Mesenchymal stem cell (in vitro differentiated cells and primary cell): ENCODE results near the gene CFTR.
"Not testable (repeated sequence)": the region's sequence is repeated elsewhere in the genome, so short reads cannot be mapped to it uniquely, and the experiment has no call there.

ENCODE experiments used
- DNase-seq: peaks from one replicate; pipeline ENCODE4 v3.0.0-alpha.2; 2013
- H2AFZ ChIP-seq: one replicate; pipeline ENCODE4 v1.6.1; 2013; ENCODE audit warnings: low read depth, mild to moderate bottlenecking, control low read depth, inconsistent platforms, low read length, moderate library complexity
- H2AK5ac ChIP-seq: 2 replicates; pipeline ENCODE4 v1.6.1; 2013; ENCODE audit warnings: low read length, moderate library complexity, mild to moderate bottlenecking, inconsistent platforms; ENCODE audit not compliant: severe bottlenecking
- H2BK120ac ChIP-seq: one replicate; pipeline ENCODE4 v1.6.1; 2013; ENCODE audit warnings: low read depth, mild to moderate bottlenecking, inconsistent platforms, low read length, moderate library complexity
- H2BK12ac ChIP-seq, 2 experiments: one replicate each; pipeline ENCODE4 v1.6.1; 2013; ENCODE audit warnings: inconsistent platforms in 2 of 2, low read length in 2 of 2, mild to moderate bottlenecking in 2 of 2, moderate library complexity in 2 of 2, control low read depth in 1 of 2
- H2BK15ac ChIP-seq: one replicate; pipeline ENCODE4 v1.6.1; 2013; ENCODE audit warnings: mild to moderate bottlenecking, low read depth, inconsistent platforms; ENCODE audit not compliant: poor library complexity, severe bottlenecking
- H2BK5ac ChIP-seq: 2 replicates; pipeline ENCODE4 v1.6.1; 2013; ENCODE audit warnings: low read depth, mild to moderate bottlenecking, low read length, control low read depth, inconsistent platforms; ENCODE audit not compliant: poor library complexity, severe bottlenecking
- H3K14ac ChIP-seq, 2 experiments: one replicate each; pipeline ENCODE4 v1.6.1; 2013; ENCODE audit warnings: inconsistent platforms in 2 of 2, low read length in 2 of 2, control low read depth in 1 of 2, mild to moderate bottlenecking in 1 of 2, moderate library complexity in 1 of 2
- H3K18ac ChIP-seq, 2 experiments: one replicate each; pipeline ENCODE4 v1.6.1; 2013; ENCODE audit warnings: inconsistent platforms in 2 of 2, low read length in 2 of 2, control low read depth in 1 of 2, low read depth in 1 of 2, mild to moderate bottlenecking in 1 of 2
- H3K23ac ChIP-seq, 2 experiments: one replicate each; pipeline ENCODE4 v1.6.1; 2013; ENCODE audit warnings: inconsistent platforms in 2 of 2, low read length in 2 of 2, mild to moderate bottlenecking in 2 of 2, moderate library complexity in 2 of 2, control low read depth in 1 of 2
- H3K27ac ChIP-seq: 2 replicates; pipeline ENCODE4 v1.5.1; 2013; ENCODE audit warnings: mild to moderate bottlenecking, moderate library complexity, low read length, control low read depth, inconsistent platforms; ENCODE audit not compliant: poor library complexity, severe bottlenecking
- H3K27me3 ChIP-seq, 2 experiments: 2 replicates each; pipeline versions ENCODE4 v1.6.1 to v1.7.0; 2013; ENCODE audit warnings: low read length in 2 of 2, mild to moderate bottlenecking in 2 of 2, moderate library complexity in 2 of 2, control low read depth in 1 of 2, inconsistent platforms in 1 of 2; ENCODE audit not compliant: control insufficient read depth in 1 of 2, insufficient read depth in 1 of 2
- H3K36me3 ChIP-seq, 2 experiments: 2 replicates each; pipeline versions ENCODE4 v1.6.1 to v1.7.0; 2013; ENCODE audit warnings: low read length in 2 of 2, control low read depth in 1 of 2, inconsistent platforms in 1 of 2, low read depth in 1 of 2, mild to moderate bottlenecking in 1 of 2; ENCODE audit not compliant: insufficient read depth in 2 of 2, control insufficient read depth in 1 of 2
- H3K4ac ChIP-seq, 2 experiments: one replicate each; pipeline ENCODE4 v1.6.1; 2013; ENCODE audit warnings: inconsistent platforms in 2 of 2, low read length in 2 of 2, mild to moderate bottlenecking in 2 of 2, moderate library complexity in 2 of 2, control low read depth in 1 of 2, low read depth in 1 of 2
- H3K4me1 ChIP-seq: 2 replicates; pipeline ENCODE4 v1.6.1; 2013; ENCODE audit warnings: low read depth, low read length, control low read depth; ENCODE audit not compliant: control insufficient read depth, insufficient read depth
- H3K4me2 ChIP-seq: 2 replicates; pipeline ENCODE4 v1.6.1; 2013; ENCODE audit warnings: low read length, mild to moderate bottlenecking, inconsistent platforms; ENCODE audit not compliant: poor library complexity, severe bottlenecking
- H3K4me3 ChIP-seq, 2 experiments: 2 replicates each; pipeline versions ENCODE4 v1.5.1 to v1.7.0; 2013; ENCODE audit warnings: low read length in 2 of 2, mild to moderate bottlenecking in 2 of 2, control low read depth in 1 of 2, low read depth in 1 of 2; ENCODE audit not compliant: insufficient read depth in 1 of 2
- H3K79me1 ChIP-seq: replicated peaks from 2 replicates; pipeline ENCODE4 v1.6.1; 2013; ENCODE audit warnings: mild to moderate bottlenecking, control low read depth, low read length, inconsistent platforms; ENCODE audit not compliant: poor library complexity, severe bottlenecking
- H3K9ac ChIP-seq: 2 replicates; pipeline ENCODE4 v1.7.0; 2013; ENCODE audit warnings: mild to moderate bottlenecking, low read length, moderate library complexity
- H3K9me3 ChIP-seq: 2 replicates; pipeline ENCODE4 v1.7.0; 2013; ENCODE audit warnings: mild to moderate bottlenecking, low read length; ENCODE audit not compliant: control insufficient read depth
- H4K8ac ChIP-seq: one replicate; pipeline ENCODE4 v1.6.1; 2013; ENCODE audit warnings: inconsistent platforms, mild to moderate bottlenecking, low read length, moderate library complexity
- H4K91ac ChIP-seq: one replicate; pipeline ENCODE4 v1.6.1; 2013; ENCODE audit warnings: mild to moderate bottlenecking, low read length, inconsistent platforms
- WGBS: methylation state at CpG from one replicate; pipeline ENCODE4 v1.1.7; 2013; ENCODE audit warnings: mixed read lengths; 5-methylcytosine and 5-hydroxymethylcytosine counted together

CFTR gene

DNA sequence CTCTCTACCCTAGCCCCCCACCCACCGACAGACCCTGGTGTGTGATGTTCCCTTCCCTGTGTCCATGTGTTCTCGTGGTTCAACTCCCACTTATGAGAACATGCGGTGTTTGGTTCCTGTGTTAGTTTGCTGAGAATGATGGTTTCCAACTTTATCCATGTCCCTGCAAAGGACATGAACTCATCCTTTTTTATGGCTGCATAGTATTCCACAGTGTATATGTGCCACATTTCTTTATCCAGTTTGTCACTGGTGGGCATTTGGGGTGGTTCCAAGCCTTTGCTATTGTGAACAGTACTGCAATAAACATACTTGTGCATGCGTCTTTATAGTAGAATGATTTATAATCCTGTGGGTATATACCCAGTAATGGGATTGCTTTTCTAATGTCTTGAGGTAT, 228.3 kb downstream of the CFTR start:
- not testable (repeated sequence) for H3K9me3 ChIP-seq, DNase-seq

DNA sequence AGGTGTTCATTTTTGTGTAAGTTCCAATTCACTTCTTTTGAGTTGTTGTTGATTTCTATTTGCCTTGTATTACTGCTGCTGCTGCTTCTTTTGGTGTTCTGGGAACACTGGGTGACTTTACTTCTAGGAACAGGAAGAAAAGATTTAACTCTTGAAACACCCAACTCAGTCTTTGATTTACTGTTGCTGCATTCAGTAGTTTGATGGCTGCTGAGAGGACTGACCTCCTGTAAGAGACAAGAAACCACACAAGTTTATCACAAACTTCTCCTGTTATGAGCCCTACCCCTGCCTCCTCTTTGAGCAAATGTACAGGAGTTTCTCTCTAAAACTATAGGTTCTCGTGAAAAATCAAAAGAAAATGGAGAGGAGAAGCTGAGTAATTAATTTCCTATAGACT, 231.7 kb downstream of the CFTR start:
- Histone ChIP-seq H2AK5ac (no peak overlapping the region), H3K9me3 (no peaks in the 10 kb centered on the region), H2BK120ac (no peak overlapping the region), H3K4me2 (no peak overlapping the region), H4K91ac (no peak overlapping the region), H4K8ac (no peak overlapping the region), H3K14ac (no peak overlapping the region), H2BK5ac (no peak overlapping the region), H3K27me3 (no peaks in the 10 kb centered on the region), H2BK12ac (no peak overlapping the region), H3K23ac (no peak overlapping the region), H3K4ac (no peak overlapping the region), H3K27ac (no peak overlapping the region), H3K79me1 (no peaks in the 10 kb centered on the region), H2AFZ (no peak overlapping the region), H3K18ac (no peak overlapping the region), H3K9ac (no peak overlapping the region), H3K4me1 (peaks cover under 1% of the 10 kb centered on the region), H2BK15ac (no peak overlapping the region), H3K36me3 (no peaks in the 10 kb centered on the region), H3K4me3 (no peak overlapping the region)
- DNase-seq: no peak
- no CpG with 5 or more reads among the region's 1 CpG for WGBS

More for the DNA sequence above, 228.3 kb downstream of the CFTR start:
- not testable (repeated sequence) for H4K91ac ChIP-seq, H2BK12ac ChIP-seq, H3K79me1 ChIP-seq, H3K9ac ChIP-seq, H3K27me3 ChIP-seq, H3K36me3 ChIP-seq, H3K4me1 ChIP-seq, H2BK120ac ChIP-seq, H2AK5ac ChIP-seq, H4K8ac ChIP-seq, H3K18ac ChIP-seq, H3K4ac ChIP-seq, H3K4me2 ChIP-seq, H2BK5ac ChIP-seq, H2BK15ac ChIP-seq, H3K23ac ChIP-seq, H3K27ac ChIP-seq, H3K14ac ChIP-seq, H2AFZ ChIP-seq, H3K4me3 ChIP-seq
- 100% methylated on average over 1 of the region's 4 CpGs for WGBS

DNA sequence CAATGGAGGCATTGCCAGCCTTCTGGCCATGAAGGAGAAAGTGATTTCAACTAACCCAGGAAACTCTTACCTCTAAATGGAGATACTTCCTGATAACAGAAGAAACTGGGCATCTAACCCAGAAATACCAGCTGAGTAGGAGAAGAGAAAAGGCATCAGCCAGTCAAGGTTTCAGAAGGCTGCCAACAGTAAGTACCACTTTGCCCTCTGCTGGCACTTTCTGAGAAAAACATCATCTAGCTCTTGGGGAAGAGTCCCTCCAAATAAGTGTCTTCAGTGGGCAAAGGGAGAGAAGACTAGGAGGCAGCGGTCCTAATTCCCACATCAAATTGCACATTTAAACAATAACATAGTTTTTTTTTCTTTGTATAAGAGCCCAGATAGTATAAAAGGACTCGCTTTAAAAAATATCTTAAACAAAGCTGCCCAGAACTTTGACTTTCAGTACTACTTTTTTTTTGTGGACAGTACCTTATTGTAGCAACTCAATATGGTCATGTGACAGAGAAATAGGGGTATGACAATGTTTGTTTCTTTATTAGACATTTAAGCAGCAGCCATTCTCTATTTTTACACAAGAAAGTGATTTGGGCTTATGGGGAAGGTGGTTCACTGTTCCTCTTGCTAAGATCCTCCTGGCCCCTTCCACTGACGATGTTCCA, 236.1 kb downstream of the CFTR start:
- 100% methylated on average over 1 of the region's 3 CpGs for WGBS
- H3K23ac ChIP-seq: no peak overlapping the region
- H2BK12ac ChIP-seq: no peak overlapping the region
- H3K4me3 ChIP-seq: no peak overlapping the region
- no peak overlapping the region for H3K9ac ChIP-seq
- H3K9me3 ChIP-seq: no peaks in the 10 kb centered on the region
- H2BK5ac ChIP-seq: no peak overlapping the region
- H2AK5ac ChIP-seq: no peak overlapping the region
- H3K36me3 ChIP-seq: no peaks in the 10 kb centered on the region
- no peaks in the 10 kb centered on the region for H3K27me3 ChIP-seq
- DNase-seq: peak; percentile 77
- no peak overlapping the region for H2BK15ac ChIP-seq
- H2AFZ ChIP-seq: no peak overlapping the region
- H3K4ac ChIP-seq: no peak overlapping the region
- no peak overlapping the region for H4K91ac ChIP-seq
- H3K4me2 ChIP-seq: no peak overlapping the region
- no peak overlapping the region for H2BK120ac ChIP-seq
- H3K4me1 ChIP-seq: peaks cover 3% of the 10 kb centered on the region
- H3K18ac ChIP-seq: no peak overlapping the region
- no peak overlapping the region for H3K27ac ChIP-seq
- no peaks in the 10 kb centered on the region for H3K79me1 ChIP-seq
- no peak overlapping the region for H4K8ac ChIP-seq
- no peak overlapping the region for H3K14ac ChIP-seq

DNA sequence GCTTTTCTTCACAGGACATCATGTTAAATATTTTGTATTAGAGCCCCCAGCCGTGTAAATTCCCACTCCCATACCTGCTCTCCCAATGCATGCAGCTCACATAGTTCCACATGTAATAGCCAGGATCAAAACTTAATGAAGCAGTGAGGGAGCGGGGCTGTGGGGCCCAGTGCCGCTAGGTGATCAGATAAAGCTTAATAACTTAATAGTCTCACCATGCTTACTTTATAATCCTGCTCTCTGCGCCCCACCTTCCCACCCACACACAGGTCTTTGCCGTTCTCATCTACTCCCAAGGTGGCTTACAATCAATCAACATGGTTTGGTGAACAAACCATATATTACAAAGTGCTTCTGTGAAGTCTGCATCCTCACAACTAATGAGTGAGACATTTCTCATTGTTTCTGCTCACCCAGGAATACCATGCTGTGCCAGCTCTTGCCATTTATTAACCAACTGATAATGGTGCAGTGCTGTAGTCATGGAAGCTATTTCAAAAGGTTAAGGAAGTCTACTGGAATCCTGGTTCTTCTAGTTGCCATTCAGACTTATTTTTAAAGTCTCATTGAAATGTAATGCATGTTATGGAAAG, 237.0 kb downstream of the CFTR start:
- Histone ChIP-seq H3K4me2 (no peak overlapping the region), H3K27me3 (no peaks in the 10 kb centered on the region), H3K79me1 (no peaks in the 10 kb centered on the region), H3K23ac (no peak overlapping the region), H3K18ac (no peak overlapping the region), H3K14ac (no peak overlapping the region), H2BK120ac (no peak overlapping the region), H3K4me3 (no peak overlapping the region), H3K9ac (no peak overlapping the region), H4K91ac (no peak overlapping the region), H2AK5ac (no peak overlapping the region), H3K36me3 (no peaks in the 10 kb centered on the region), H3K9me3 (no peaks in the 10 kb centered on the region), H3K4ac (no peak overlapping the region), H3K27ac (peak overlapping the region; percentile 61), H3K4me1 (peaks cover 3% of the 10 kb centered on the region), H2BK5ac (no peak overlapping the region), H4K8ac (peak overlapping the region; percentile 32), H2BK12ac (no peak overlapping the region), H2AFZ (no peak overlapping the region), H2BK15ac (no peak overlapping the region)
- DNase-seq: no peak
- 100% methylated on average over 4 of the region's 5 CpGs for WGBS
